ENCODE measurements around the gene PGM2.

PGM2 gene

GRCh38 chr4:37865450-37865849, 39.0 kb downstream of the PGM2 start:
- no peak for DNase-seq

- no peak for DNase-seq
Measured at GRCh38 chr4:37867102-37867501, 40.6 kb downstream of the PGM2 start.

- no peak for DNase-seq
Measured at GRCh38 chr4:37868238-37868637, 41.8 kb downstream of the PGM2 start.

GRCh38 chr4:37872310-37872988, 46.0 kb downstream of the PGM2 start:
- DNase-seq, result no peak

GRCh38 chr4:37873386-37873785, 46.9 kb downstream of the PGM2 start:
- DNase-seq, result no peak

- DNase-seq, result no peak
Measured at GRCh38 chr4:37876156-37876555, 49.7 kb downstream of the PGM2 start.

GRCh38 chr4:37879365-37879764, 52.9 kb downstream of the PGM2 start:
- no peak for DNase-seq

- DNase-seq, result no peak
Measured at GRCh38 chr4:37881811-37882210, 55.3 kb downstream of the PGM2 start.

GRCh38 chr4:37882665-37883296, 56.3 kb downstream of the PGM2 start:
- no peak for DNase-seq

- no peak for DNase-seq
Measured at GRCh38 chr4:37884855-37885487, 58.5 kb downstream of the PGM2 start.

GRCh38 chr4:37885496-37885895, 59.0 kb downstream of the PGM2 start:
- DNase-seq, result no peak

GRCh38 chr4:37889849-37890800, 63.6 kb downstream of the PGM2 start:
- DNase-seq, result peak; percentile 41 to 52

GRCh38 chr4:37890801-37891259, 64.3 kb downstream of the PGM2 start, which contains the start of gene TBC1D1:
TSS of gene TBC1D1 (plus strand) at chr4:37891084. CDS start at chr4:37902096, 11,012 bp downstream.
- peak; percentile 51 to 59 for DNase-seq

- DNase-seq, result peak; percentile 64 to 74
Measured at GRCh38 chr4:37891260-37892159, 65.0 kb downstream of the PGM2 start.

- DNase-seq, result peak; percentile 74 to 82
Measured at GRCh38 chr4:37892641-37893040, 66.2 kb downstream of the PGM2 start.

- no peak for DNase-seq
Measured at GRCh38 chr4:37893164-37893563, 66.7 kb downstream of the PGM2 start.

- DNase-seq, result no peak
Measured at GRCh38 chr4:37895271-37895670, 68.8 kb downstream of the PGM2 start.

- DNase-seq, result no peak
Measured at GRCh38 chr4:37896206-37896860, 69.8 kb downstream of the PGM2 start.

- DNase-seq, result no peak
Measured at GRCh38 chr4:37902212-37902611, 75.7 kb downstream of the PGM2 start.

GRCh38 chr4:37902738-37903693, 76.5 kb downstream of the PGM2 start:
- no peak for DNase-seq
